Omental fat pad (tissue), 4 donors: ENCODE results near the gene CPT1A. TPM values are rescaled to one million over a fixed set of nuclear protein-coding genes. Genes with fewer than 3 reads are reported as not detected.

Experiments
- ATAC-seq: fragments of 150-250 bp; one replicate; pipeline ENCODE4 v1.9.1; 2016; ENCODE audit warnings: mild to moderate bottlenecking, moderate library complexity; ENCODE audit not compliant: low FRiP score
- DNase-seq: peaks from one replicate; pipeline ENCODE4 v3.0.0-alpha.2; 2019; ENCODE audit warnings: low spot score
- CTCF ChIP-seq, 3 donors: fragments of 450-650 bp; IDR thresholded peaks; one replicate each; pipeline ENCODE4 v1.5.1; 2016 to 2017; ENCODE audit warnings: antibody characterized with exemption in 3 of 3, mild to moderate bottlenecking in 3 of 3, moderate library complexity in 2 of 3
- total RNA-seq, 4 donors: library from RNA; depleted of rRNA; stranded (reverse); fragments of >200 nt; gene quantifications; one replicate each; pipeline ENCODE4 v1.1.0, GENCODE V29; 2016

Gene CPT1A
- total RNA-seq, 4 donors from 2014 or later: 36.1 to 54.9 (median 48.2) TPM

- DNase-seq (no peak), ATAC-seq (no peak)
- TF ChIP-seq CTCF (IDR thresholded peaks at IDR 0.05): no peak
Observed at GRCh38 chr11:68735125-68735524, 106.6 kb downstream of the CPT1A start.

GRCh38 chr11:68734111-68734510 lies 107.6 kb downstream of the CPT1A start:
- ATAC-seq (no peak), DNase-seq (no peak)
- TF ChIP-seq CTCF (IDR thresholded peaks at IDR 0.05): no peak

GRCh38 chr11:68727783-68728182 lies 113.9 kb downstream of the CPT1A start:
- DNase-seq (no peak), ATAC-seq (no peak)
- no peak for TF ChIP-seq CTCF (IDR thresholded peaks at IDR 0.05)

GRCh38 chr11:68724293-68724692 lies 117.4 kb downstream of the CPT1A start:
- DNase-seq (no peak), ATAC-seq (no peak)
- no peak for TF ChIP-seq CTCF (IDR thresholded peaks at IDR 0.05)

- TF ChIP-seq CTCF (IDR thresholded peaks at IDR 0.05): no peak
- no peak for ATAC-seq
- DNase-seq: no peak
Observed at GRCh38 chr11:68722143-68722542, 119.6 kb downstream of the CPT1A start.

- no peak for DNase-seq
- TF ChIP-seq CTCF (IDR thresholded peaks at IDR 0.05): no peak
- ATAC-seq: no peak
Observed at GRCh38 chr11:68721075-68721474, 120.6 kb downstream of the CPT1A start.

GRCh38 chr11:68715456-68716122 lies 126.1 kb downstream of the CPT1A start:
- DNase-seq (no peak), ATAC-seq (no peak)
- no peak for TF ChIP-seq CTCF (IDR thresholded peaks at IDR 0.05)
